Cardiac atrium fibroblast (primary cell): ENCODE measurements around the gene SNAPIN. TPM values are rescaled to one million over a fixed set of nuclear protein-coding genes. Genes with fewer than 3 reads are reported as not detected.

ENCODE experiments used
- total RNA-seq: library from RNA; depleted of rRNA; stranded (reverse); fragments of >200 nt; gene quantifications from 2 replicates; pipeline ENCODE4 v1.2.3, GENCODE V29; 2015

The SNAPIN gene, protein sequence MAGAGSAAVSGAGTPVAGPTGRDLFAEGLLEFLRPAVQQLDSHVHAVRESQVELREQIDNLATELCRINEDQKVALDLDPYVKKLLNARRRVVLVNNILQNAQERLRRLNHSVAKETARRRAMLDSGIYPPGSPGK
- 56.1 and 65.7 TPM in 2 replicates for total RNA-seq

DNA sequence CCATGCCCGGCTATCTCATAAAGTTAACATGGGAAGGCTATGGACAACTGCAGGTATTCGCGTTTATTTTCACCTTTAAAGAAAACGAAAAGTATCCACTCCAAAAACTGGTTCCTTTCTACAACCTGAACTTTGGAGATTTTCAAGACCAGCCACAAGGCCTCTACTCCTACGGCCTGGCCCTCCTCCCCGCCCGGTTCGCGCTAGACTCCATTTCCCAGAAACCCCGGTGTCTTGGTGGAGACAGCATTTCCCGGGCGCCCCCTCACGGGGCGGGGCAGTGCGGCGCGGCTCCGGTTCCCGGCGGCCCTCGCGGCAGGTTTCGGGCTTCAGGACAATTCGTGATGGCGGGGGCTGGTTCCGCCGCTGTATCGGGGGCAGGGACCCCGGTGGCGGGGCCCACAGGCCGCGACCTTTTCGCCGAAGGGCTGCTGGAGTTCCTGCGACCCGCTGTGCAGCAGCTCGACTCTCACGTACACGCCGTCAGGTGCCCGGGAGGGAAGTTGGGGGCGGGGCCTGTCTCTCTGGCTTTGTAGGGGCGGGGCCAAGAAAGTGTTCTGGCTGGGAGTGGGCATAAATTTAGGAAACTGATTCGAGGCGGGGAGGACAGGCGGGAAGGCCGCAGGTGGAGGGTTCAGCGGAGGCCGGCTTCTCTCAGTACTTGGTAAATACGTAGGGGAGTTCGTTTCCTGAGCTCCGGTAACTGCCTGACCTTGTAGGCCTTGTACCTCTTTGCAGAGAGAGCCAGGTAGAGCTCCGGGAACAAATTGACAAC, at the start of gene SNAPIN:
Gene SNAPIN, plus strand, starts transcription at position 304 of the 775 bp plus-strand sequence. Its CDS starts 41 bp downstream, at position 345.

DNA sequence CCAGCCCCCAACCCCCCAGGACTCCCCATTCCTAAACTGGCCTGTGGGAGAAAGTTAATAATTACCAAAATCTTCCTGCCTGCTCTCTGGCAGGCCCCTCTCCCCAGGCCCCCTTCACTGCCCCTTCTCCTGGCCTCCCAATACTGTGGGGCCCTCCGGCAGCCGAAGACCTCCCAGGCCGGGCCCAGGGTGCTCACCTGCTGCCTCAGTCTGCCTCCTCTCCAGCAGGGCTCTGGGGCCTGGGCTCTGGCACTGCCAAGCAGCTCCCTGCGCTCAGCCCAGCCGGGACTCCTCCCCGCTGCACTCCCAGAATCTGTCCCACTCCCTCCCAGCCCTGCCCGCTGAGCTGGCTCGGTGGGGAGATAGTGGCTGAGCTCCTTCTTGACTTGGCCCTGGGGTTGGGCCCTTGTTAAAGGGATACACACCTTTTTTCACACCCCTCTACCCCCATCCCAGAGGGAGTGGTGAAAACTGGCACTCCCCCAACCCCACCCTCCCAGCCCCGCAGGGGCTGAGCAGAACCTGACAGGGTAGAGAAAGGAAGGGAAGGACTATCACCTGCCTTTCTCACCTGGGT, 45.7 kb upstream of the SNAPIN start, which contains the start of gene S100A16:
Gene S100A16, minus strand, starts transcription at position 383 of the 577 bp plus-strand sequence. CDS start 4,986 bp downstream, outside the sequence.

DNA sequence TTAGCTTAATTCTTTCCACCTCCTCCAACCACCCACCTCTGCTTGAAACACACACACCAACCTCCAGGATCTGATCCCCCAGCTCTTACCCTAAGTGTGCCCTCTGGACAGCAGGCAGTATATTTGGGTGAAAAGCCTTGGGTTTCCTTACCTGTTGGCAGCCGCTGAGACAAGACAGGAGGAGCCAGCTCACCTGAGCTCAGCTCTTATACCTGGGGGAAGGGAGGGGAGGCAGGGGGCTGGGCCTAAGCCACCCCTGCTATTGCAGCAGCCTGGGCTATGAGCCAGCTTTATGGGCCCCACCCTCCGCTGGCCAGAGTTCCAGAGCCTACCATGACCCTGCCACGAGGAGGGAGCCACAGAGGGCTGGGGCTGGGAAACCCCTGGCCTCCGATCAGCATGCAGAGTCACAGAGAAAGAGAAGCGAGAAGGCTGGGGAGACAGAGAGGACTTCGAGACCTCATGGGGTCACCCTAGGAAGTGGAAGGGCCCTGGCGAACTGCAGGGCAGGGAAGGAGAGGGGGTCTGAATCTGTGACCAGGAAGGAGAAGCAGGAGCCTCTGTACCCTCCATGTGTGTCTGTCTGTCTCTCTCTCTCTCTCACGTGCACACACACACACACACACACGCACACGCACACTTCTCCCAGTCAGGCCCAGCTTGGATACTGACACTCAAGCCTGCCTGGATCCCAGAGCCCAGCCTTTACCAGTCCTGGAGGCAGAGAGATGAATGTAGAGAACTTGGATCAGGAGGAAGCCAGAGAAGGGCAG, 42.2 kb upstream of the SNAPIN start, which contains the start of gene S100A14:
Gene S100A14, minus strand, starts transcription at position 182 of the 773 bp plus-strand sequence. CDS start 467 bp downstream, outside the sequence.

DNA sequence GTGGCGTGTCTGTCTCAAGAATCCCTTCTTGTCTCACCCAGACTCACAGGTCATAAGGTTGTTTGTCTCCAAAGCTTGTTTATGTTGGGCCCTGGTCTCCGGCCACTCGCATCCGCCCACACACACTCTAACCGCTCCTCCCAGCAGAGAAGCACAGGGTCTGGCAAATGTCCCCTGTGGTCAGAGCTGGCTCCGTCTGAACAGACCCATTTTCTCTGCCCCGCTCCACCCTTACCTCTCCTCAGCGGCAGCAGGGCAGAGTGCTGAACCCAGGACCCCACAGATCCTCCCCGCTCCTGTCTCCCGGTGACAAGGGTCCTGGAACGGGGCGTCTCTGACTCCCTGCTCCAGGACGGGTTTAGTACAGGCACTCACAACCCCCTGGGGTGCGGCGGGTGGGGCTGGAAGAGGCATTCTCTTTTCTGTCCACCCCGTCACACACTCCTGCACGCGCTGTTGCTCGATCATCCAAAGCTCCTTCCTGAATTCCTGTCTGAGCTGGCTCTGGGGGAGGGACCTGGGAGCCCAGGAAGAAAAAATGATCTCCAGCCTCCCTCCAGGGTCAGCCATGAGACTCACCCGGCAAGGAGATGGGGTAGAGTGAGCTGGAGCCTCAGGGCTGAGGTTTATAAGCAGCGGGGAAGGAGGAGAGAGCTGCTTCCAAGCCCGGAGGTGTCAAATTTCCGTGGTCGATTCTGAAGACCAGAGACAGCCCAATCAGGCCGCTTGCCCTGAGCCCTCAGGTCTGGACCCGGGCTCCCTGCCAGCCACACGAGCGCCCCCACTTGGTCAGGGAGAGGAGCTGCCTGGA, 31.4 kb upstream of the SNAPIN start, which contains the start of gene S100A13:
Gene S100A13, minus strand, starts transcription at position 602 of the 811 bp plus-strand sequence. CDS start 1,033 bp downstream, outside the sequence.

DNA sequence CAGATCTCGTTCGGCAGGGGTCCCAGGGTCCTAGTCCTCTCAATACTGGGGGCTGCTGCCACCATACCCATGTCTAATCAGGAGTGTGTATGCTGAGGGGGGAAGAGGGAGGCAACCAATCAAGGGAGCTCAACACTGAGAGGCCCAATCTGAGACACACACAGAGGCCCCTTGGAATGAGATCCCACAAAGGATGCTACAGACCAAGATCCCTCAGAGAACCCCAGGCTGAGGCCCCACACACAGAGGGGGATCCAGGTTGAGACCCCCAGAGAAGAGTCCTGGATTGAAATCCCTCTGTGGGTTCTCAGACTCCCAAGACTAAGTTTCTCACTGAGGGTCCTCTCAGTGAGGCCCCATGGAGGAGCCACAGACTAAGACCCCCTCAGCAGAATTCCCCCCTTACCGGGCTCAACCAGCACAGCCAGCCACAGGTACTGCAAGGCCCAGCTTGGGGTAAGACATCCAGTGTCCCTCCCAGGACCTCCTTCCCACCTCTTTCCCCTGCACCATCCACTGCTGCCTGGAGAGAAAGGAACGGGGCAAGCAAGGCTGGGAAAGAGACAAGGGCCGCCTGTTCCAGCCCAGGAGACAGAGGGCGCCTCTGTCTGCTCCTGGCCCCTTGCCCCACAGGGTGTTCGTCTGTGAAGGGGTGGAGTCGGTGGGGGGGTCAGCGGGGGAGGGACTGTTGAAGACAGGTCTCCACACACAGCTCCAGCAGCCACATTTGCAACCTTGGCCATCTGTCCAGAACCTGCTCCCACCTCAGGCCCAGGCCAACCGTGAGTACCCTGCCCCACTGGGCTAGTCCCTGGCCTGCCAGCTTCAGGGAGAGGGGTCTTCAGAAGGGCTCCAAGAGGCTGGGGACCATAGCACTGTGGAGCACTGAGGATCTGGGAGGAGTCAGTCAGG, 30.5 kb upstream of the SNAPIN start, which contains the start of gene S100A1:
Gene S100A1, plus strand, starts transcription at position 720 of the 912 bp plus-strand sequence. CDS start 2,088 bp downstream, outside the sequence.

DNA sequence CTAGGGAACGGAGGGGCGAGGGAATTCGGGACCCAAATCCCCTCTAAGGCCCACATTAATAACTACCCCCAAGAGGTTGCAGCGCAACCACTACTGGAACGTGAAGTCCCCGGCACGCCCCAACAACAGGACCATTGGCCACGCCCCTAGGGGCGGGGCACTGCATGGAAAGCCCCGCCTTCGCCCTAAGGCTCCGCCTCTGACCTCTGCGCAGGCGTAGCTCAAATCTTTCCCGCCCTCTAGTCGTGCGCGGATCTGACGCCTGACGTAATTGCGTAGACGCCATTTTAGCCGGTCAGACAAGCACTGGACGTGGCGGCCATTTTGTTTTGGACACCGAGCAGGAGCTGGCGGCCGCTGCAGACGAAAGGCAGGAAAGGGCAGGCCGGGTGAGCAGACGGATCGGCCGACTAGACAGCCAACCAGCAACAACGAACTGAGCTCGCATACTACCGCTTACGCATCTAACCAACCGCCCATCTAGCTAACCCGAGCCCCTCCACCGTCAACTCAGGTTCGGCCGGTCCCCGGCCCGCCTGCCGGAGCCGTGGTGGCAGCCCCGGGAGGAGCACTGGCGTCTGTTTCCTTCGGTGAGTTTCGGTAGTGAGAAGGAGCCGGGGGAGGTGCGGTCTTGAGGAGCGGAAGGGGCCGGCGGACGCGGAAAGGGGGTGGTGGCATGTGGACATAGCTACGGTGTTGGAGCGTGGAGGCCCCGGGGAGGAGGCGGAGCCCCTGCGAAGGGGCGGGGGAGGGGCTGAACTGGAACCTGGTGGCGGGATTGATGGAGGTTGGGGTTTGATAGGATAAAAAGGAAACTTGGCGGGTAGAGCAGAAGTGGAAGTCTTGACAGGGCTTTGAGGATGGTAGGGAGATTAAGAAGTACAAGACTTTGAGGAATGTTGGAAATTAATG, 24.5 kb upstream of the SNAPIN start, which contains the start of gene CHTOP:
Gene CHTOP, plus strand, starts transcription at position 313 of the 912 bp plus-strand sequence. CDS start 2,523 bp downstream, outside the sequence.

DNA sequence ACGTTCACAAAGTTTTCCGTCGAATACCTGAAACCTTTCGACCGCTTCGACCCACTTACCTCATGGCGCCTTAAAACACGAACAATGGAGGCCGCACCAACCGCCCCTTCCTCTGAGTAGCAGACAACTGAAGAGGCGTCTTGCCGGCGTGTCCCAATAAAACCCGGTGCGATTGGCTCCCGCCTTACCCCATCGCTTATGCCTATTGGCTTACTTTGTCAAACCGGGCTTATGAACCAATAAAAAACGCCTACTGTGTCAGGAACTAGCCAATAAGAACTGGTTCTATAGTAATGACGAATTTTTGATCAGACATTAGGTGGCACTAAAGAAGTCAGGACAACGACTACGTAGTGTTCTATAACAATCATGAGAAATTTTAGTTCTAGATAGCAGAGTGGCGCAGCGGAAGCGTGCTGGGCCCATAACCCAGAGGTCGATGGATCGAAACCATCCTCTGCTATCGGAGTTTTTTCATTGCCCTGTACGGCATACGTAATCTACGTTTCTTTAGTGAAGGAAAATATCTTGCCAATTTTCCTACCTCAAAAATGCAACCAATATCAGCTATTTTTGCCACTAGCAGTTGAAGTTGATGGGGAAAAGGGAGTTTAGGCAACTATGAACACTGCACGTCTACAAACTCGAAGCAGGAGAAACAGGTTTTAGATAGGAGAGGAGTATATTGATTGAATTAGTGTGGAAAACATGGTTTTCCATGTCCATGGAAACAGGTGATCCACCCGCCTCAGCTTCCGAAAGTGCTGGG, 12.5 kb downstream of the SNAPIN start, which contains the start of gene ILF2:
Gene ILF2, minus strand, starts transcription at position 135 of the 769 bp plus-strand sequence. Its CDS starts 71 bp downstream, at position 64.

DNA sequence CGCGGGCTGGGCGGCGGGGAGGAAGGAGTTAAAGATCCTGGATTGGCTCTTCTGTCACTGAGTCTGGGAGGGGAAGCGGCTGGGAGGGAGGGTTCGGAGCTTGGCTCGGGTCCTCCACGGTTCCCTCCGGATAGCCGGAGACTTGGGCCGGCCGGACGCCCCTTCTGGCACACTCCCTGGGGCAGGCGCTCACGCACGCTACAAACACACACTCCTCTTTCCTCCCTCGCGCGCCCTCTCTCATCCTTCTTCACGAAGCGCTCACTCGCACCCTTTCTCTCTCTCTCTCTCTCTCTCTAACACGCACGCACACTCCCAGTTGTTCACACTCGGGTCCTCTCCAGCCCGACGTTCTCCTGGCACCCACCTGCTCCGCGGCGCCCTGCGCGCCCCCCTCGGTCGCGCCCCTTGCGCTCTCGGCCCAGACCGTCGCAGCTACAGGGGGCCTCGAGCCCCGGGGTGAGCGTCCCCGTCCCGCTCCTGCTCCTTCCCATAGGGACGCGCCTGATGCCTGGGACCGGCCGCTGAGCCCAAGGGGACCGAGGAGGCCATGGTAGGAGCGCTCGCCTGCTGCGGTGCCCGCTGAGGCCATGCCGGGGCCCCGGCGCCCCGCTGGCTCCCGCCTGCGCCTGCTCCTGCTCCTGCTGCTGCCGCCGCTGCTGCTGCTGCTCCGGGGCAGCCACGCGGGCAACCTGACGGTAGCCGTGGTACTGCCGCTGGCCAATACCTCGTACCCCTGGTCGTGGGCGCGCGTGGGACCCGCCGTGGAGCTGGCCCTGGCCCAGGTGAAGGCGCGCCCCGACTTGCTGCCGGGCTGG, 20.2 kb downstream of the SNAPIN start, which contains the start of gene NPR1:
Gene NPR1, plus strand, starts transcription at position 170 of the 818 bp plus-strand sequence. Its CDS starts 421 bp downstream, at position 591.

Other genes with a start within 250 kb of the SNAPIN start
- gene S100A7A, start 242.2 kb upstream of the SNAPIN start, total RNA-seq = not detected in 2 replicates
- gene S100A7, start 198.1 kb upstream of the SNAPIN start, total RNA-seq = not detected in 2 replicates
- gene S100A6, start 122.7 kb upstream of the SNAPIN start, total RNA-seq = 782 and 910 TPM in 2 replicates
- not detected in 2 replicates for gene S100A5, start 117.8 kb upstream of the SNAPIN start, total RNA-seq
- 145 and 248 TPM in 2 replicates for gene S100A4, start 112.9 kb upstream of the SNAPIN start, total RNA-seq
- 7.5 and 9.0 TPM in 2 replicates for gene S100A3, start 109.4 kb upstream of the SNAPIN start, total RNA-seq
- gene S100A2, start 92.9 kb upstream of the SNAPIN start, total RNA-seq = 0.16 TPM in 1 of 2 replicates, not detected in the other
- 200 and 242 TPM in 2 replicates for gene S100A16, start 45.6 kb upstream of the SNAPIN start, total RNA-seq
- gene S100A14, start 42.4 kb upstream of the SNAPIN start, total RNA-seq = not detected in 2 replicates
- 144 and 173 TPM in 2 replicates for gene S100A13, start 31.2 kb upstream of the SNAPIN start, total RNA-seq
- gene S100A1, start 30.3 kb upstream of the SNAPIN start, total RNA-seq = not detected in 2 replicates
- gene CHTOP, start 24.6 kb upstream of the SNAPIN start, total RNA-seq = 22.8 and 24.0 TPM in 2 replicates
- 122 and 128 TPM in 2 replicates for gene ILF2, start 12.3 kb downstream of the SNAPIN start, total RNA-seq
- gene NPR1, start 20.0 kb downstream of the SNAPIN start, total RNA-seq = 9.4 and 11.7 TPM in 2 replicates
- gene INTS3, start 69.3 kb downstream of the SNAPIN start, total RNA-seq = 21.8 and 27.7 TPM in 2 replicates
- 19.1 and 19.5 TPM in 2 replicates for gene SLC27A3, start 116.7 kb downstream of the SNAPIN start, total RNA-seq